ENCODE measurements around the gene CABLES1.

The CABLES1 gene

GRCh38 chr18:23240609-23240930 lies 105.3 kb downstream of the CABLES1 start:
- TF ChIP-seq, protein P1, sequence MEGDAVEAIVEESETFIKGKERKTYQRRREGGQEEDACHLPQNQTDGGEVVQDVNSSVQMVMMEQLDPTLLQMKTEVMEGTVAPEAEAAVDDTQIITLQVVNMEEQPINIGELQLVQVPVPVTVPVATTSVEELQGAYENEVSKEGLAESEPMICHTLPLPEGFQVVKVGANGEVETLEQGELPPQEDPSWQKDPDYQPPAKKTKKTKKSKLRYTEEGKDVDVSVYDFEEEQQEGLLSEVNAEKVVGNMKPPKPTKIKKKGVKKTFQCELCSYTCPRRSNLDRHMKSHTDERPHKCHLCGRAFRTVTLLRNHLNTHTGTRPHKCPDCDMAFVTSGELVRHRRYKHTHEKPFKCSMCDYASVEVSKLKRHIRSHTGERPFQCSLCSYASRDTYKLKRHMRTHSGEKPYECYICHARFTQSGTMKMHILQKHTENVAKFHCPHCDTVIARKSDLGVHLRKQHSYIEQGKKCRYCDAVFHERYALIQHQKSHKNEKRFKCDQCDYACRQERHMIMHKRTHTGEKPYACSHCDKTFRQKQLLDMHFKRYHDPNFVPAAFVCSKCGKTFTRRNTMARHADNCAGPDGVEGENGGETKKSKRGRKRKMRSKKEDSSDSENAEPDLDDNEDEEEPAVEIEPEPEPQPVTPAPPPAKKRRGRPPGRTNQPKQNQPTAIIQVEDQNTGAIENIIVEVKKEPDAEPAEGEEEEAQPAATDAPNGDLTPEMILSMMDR (IDR thresholded peaks at IDR 0.05) = no peak

GRCh38 chr18:23243178-23243577 lies 107.9 kb downstream of the CABLES1 start:
- TF ChIP-seq, protein P1 (IDR thresholded peaks at IDR 0.05) = no peak

DNA sequence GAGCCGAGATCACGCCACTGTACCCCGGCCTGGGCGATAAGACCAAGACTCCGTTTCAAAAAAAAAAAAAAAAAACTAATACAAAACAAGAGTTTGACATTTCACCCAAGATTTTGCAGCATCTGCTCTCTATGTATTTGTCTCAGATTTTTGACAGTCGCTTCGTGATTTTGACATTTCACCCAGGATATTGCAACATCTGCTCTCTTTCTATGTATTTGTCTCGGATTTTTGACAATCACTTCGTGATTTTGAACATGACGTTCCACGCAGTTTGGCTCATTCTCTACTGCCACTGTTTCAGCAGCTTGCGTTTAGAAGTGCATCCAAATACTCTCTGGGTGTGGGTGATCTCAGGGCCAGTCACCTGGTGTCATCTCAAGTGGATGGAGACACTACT lies 108.5 kb downstream of the CABLES1 start:
- TF ChIP-seq, protein P1 (IDR thresholded peaks at IDR 0.05) = no peak

GRCh38 chr18:23244401-23244800 lies 109.1 kb downstream of the CABLES1 start:
- TF ChIP-seq, protein P1 (IDR thresholded peaks at IDR 0.05) = no peak

- TF ChIP-seq, protein P1 (IDR thresholded peaks at IDR 0.05) = no peak
Observed at GRCh38 chr18:23245461-23245860, 110.2 kb downstream of the CABLES1 start.

DNA sequence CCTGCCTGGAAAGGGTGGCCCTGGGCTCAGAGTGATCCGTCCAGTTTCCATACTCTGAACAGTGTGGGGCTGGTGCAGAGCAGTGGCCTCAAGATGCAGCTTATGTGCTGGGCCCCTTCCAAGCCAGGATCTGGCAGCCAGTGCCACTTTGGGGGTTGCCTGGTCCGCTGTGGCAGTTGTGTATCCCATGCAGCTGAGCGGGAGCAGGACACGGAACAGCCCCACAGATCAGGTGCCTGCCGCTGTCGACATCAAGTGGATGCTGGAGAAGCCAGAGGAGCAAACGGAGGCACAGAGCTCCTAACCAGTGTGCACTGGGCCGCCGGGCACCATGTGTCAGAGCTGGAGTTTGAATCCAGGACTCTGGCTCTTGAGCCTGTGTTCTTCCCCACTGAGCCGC lies 112.0 kb downstream of the CABLES1 start:
- TF ChIP-seq, protein P1 (IDR thresholded peaks at IDR 0.05) = no peak

- TF ChIP-seq, protein P1 (IDR thresholded peaks at IDR 0.05) = no peak
Observed at GRCh38 chr18:23247896-23248295, 112.6 kb downstream of the CABLES1 start.

- TF ChIP-seq, protein P1 (IDR thresholded peaks at IDR 0.05) = no peak
Observed at GRCh38 chr18:23248826-23249225, 113.5 kb downstream of the CABLES1 start.
